ENCODE data around the gene RBM48. TPM values are rescaled to one million over a fixed set of nuclear protein-coding genes. Genes with fewer than 3 reads are reported as not detected.

RBM48 gene
- total and polyA plus RNA-seq, 8 donors = 10.6 to 20.0 (median 17.7) TPM

GRCh38 chr7:92503767-92504166, 24.8 kb upstream of the RBM48 start:
- intact Hi-C loops (cut with DNase I) = no loop called here
- Histone ChIP-seq H3K9me3 (no peaks in the 10 kb centered on the region), H3K36me3 (peaks cover 0 to 53% of the 10 kb centered on the region in 2 donors), H3K4me1 (no peaks in the 10 kb centered on the region), H3K4me3 (no peak overlapping the region), H3K27ac (no peak overlapping the region), H3K27me3 (no peaks in the 10 kb centered on the region)
- ATAC-seq (no peak), DNase-seq (no peak)
- TF ChIP-seq CTCF (IDR thresholded peaks at IDR 0.05) = no peak

- ATAC-seq = no peak
- intact Hi-C loops (cut with DNase I) = no loop called here
- H3K4me3 ChIP-seq = no peak overlapping the region
- H3K27me3 ChIP-seq = no peaks in the 10 kb centered on the region
- DNase-seq = no peak
- H3K9me3 ChIP-seq = no peaks in the 10 kb centered on the region
- no peak overlapping the region for H3K27ac ChIP-seq
- H3K4me1 ChIP-seq = no peaks in the 10 kb centered on the region
- TF ChIP-seq CTCF (IDR thresholded peaks at IDR 0.05) = no peak
- peaks cover 0 to 47% of the 10 kb centered on the region in 2 donors for H3K36me3 ChIP-seq
Observed at GRCh38 chr7:92504563-92504962, 24.0 kb upstream of the RBM48 start.

- no peak for TF ChIP-seq CTCF (IDR thresholded peaks at IDR 0.05)
- H3K27ac ChIP-seq = no peak overlapping the region
- intact Hi-C loops (cut with DNase I) = no loop called here
- H3K9me3 ChIP-seq = no peaks in the 10 kb centered on the region
- H3K36me3 ChIP-seq = peaks cover 0 to 40% of the 10 kb centered on the region in 2 donors
- DNase-seq = no peak
- no peaks in the 10 kb centered on the region for H3K4me1 ChIP-seq
- no peak for ATAC-seq
- no peaks in the 10 kb centered on the region for H3K27me3 ChIP-seq
- no peak overlapping the region for H3K4me3 ChIP-seq
Observed at GRCh38 chr7:92506363-92506762, 22.2 kb upstream of the RBM48 start.

- Histone ChIP-seq H3K4me1 (no peaks in the 10 kb centered on the region), H3K27ac (no peak overlapping the region), H3K36me3 (peaks cover 0 to 30% of the 10 kb centered on the region in 2 donors), H3K27me3 (no peaks in the 10 kb centered on the region), H3K4me3 (no peak overlapping the region), H3K9me3 (no peaks in the 10 kb centered on the region)
- DNase-seq = no peak
- ATAC-seq = no peak
- no peak for TF ChIP-seq CTCF (IDR thresholded peaks at IDR 0.05)
- intact Hi-C loops (cut with DNase I) = no loop called here
Observed at GRCh38 chr7:92508946-92509345, 19.6 kb upstream of the RBM48 start.

GRCh38 chr7:92513167-92513902, 15.3 kb upstream of the RBM48 start:
- no peak overlapping the region for H3K27ac ChIP-seq
- intact Hi-C loops (cut with DNase I) = no loop called here
- DNase-seq (no peak), ATAC-seq (no peak)
- H3K9me3 ChIP-seq = no peaks in the 10 kb centered on the region
- no peak overlapping the region for H3K4me3 ChIP-seq
- no peaks in the 10 kb centered on the region for H3K27me3 ChIP-seq
- peaks cover 0 to 41% of the 10 kb centered on the region in 2 donors for H3K36me3 ChIP-seq
- no peaks in the 10 kb centered on the region for H3K4me1 ChIP-seq
- TF ChIP-seq CTCF (IDR thresholded peaks at IDR 0.05) = no peak

All from left lung (tissue), 10 donors.